Immature natural killer cell (primary cell): ENCODE data around the gene PCSK6. TPM values are rescaled to one million over a fixed set of nuclear protein-coding genes. Genes with fewer than 3 reads are reported as not detected.

ENCODE experiments used
- DNase-seq, 3 donors: peaks; one replicate each; pipeline ENCODE4 v3.0.0; 2022; ENCODE audit warnings: mixed read lengths in 1 of 3
- H3K27ac Mint-ChIP-seq, 6 donors: one replicate each; pipeline ENCODE4 v1.8.0; 2020; ENCODE audit warnings: mixed read lengths in 6 of 6, mild to moderate bottlenecking in 5 of 6, inconsistent platforms in 4 of 6, moderate library complexity in 3 of 6
- H3K27me3 Mint-ChIP-seq, 3 donors: one replicate each; pipeline ENCODE4 v1.8.0; 2020 to 2021; ENCODE audit warnings: low read depth in 3 of 3, mild to moderate bottlenecking in 3 of 3, mixed read lengths in 3 of 3, moderate library complexity in 3 of 3, inconsistent platforms in 1 of 3
- H3K36me3 Mint-ChIP-seq, 3 donors: one replicate each; pipeline ENCODE4 v1.8.0; 2020; ENCODE audit warnings: mixed read lengths in 3 of 3, inconsistent platforms in 2 of 3, mild to moderate bottlenecking in 2 of 3
- H3K4me1 Mint-ChIP-seq, 2 donors: one replicate each; pipeline ENCODE4 v1.8.0; 2020; ENCODE audit warnings: inconsistent platforms in 2 of 2, mild to moderate bottlenecking in 2 of 2, mixed read lengths in 2 of 2, moderate library complexity in 1 of 2
- H3K4me3 Mint-ChIP-seq, 5 donors: one replicate each; pipeline ENCODE4 v1.8.0; 2020; ENCODE audit warnings: mild to moderate bottlenecking in 5 of 5, mixed read lengths in 5 of 5, inconsistent platforms in 3 of 5, moderate library complexity in 3 of 5
- H3K9me3 Mint-ChIP-seq, 6 donors: one replicate each; pipeline ENCODE4 v1.8.0; 2020; ENCODE audit warnings: mild to moderate bottlenecking in 6 of 6, mixed read lengths in 6 of 6, inconsistent platforms in 4 of 6, moderate library complexity in 3 of 6
- polyA plus RNA-seq, 3 donors: library from polyadenylated mRNA; unstranded; fragments of 300-500 nt; fragmentation: Illumina TruSeq; gene quantifications; one replicate each; pipeline ENCODE4 v1.2.3, GENCODE V29; 2021

PCSK6 gene
- polyA plus RNA-seq, 3 donors from 2014 or later, result 1.7 to 3.0 TPM; not detected in 1

- no peak overlapping the region for H3K4me3 Mint-ChIP-seq
- no peaks in the 10 kb centered on the region for H3K36me3 Mint-ChIP-seq
- DNase-seq, result no peak
- H3K27ac Mint-ChIP-seq, result peak overlapping the region in 1 of 6 donors; percentile 30
- H3K4me1 Mint-ChIP-seq, result peaks cover 25% of the 10 kb centered on the region in 2 donors
- H3K27me3 Mint-ChIP-seq, result peaks cover 12 to 13% (median 12%) of the 10 kb centered on the region in 3 donors
- no peaks in the 10 kb centered on the region for H3K9me3 Mint-ChIP-seq
Measured at GRCh38 chr15:101254157-101255050, 235.1 kb downstream of the PCSK6 start.

Other genes starting within 250 kb of the PCSK6 start
- gene CHSY1, start 237.7 kb downstream of the PCSK6 start, polyA plus RNA-seq, result 1 to 10 TPM; 2.8 to 4.0 (median 2.8) TPM
- 100 to 1,000 TPM in 1 of 3 donors, 10 to 100 TPM in 2; 88.7 to 122 (median 94.9) TPM for gene SELENOS, start 212.2 kb downstream of the PCSK6 start, polyA plus RNA-seq
- 10 to 100 TPM; 38.6 to 65.0 (median 53.4) TPM for gene SNRPA1, start 194.5 kb downstream of the PCSK6 start, polyA plus RNA-seq
- 10 to 100 TPM; 39.9 to 73.1 (median 52.6) TPM for gene TM2D3, start 162.7 kb upstream of the PCSK6 start, polyA plus RNA-seq
- gene TARS3, start 234.8 kb upstream of the PCSK6 start, polyA plus RNA-seq, result 10 to 100 TPM in 1 of 3 donors, 1 to 10 TPM in 1, under 1 TPM in 1; 0.41 to 14.1 (median 6.6) TPM